Measurements from ENCODE around the gene NCR2.

GRCh38 chr6:41348934-41349333 is 13.5 kb downstream of the NCR2 start:
- TF ChIP-seq, protein P1, sequence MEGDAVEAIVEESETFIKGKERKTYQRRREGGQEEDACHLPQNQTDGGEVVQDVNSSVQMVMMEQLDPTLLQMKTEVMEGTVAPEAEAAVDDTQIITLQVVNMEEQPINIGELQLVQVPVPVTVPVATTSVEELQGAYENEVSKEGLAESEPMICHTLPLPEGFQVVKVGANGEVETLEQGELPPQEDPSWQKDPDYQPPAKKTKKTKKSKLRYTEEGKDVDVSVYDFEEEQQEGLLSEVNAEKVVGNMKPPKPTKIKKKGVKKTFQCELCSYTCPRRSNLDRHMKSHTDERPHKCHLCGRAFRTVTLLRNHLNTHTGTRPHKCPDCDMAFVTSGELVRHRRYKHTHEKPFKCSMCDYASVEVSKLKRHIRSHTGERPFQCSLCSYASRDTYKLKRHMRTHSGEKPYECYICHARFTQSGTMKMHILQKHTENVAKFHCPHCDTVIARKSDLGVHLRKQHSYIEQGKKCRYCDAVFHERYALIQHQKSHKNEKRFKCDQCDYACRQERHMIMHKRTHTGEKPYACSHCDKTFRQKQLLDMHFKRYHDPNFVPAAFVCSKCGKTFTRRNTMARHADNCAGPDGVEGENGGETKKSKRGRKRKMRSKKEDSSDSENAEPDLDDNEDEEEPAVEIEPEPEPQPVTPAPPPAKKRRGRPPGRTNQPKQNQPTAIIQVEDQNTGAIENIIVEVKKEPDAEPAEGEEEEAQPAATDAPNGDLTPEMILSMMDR (conservative IDR thresholded peaks at IDR 0.05): no peak
- TF ChIP-seq ZFX (IDR thresholded peaks at IDR 0.05): no peak

All from C4-2B (cell line).